Measurements from ENCODE around the gene FCER1A. TPM values are rescaled to one million over a fixed set of nuclear protein-coding genes. Genes with fewer than 3 reads are reported as not detected.

The FCER1A gene
- total and polyA plus RNA-seq, 10 donors, result 0.43 to 1.7 (median 1.4) TPM; not detected in 6

DNA sequence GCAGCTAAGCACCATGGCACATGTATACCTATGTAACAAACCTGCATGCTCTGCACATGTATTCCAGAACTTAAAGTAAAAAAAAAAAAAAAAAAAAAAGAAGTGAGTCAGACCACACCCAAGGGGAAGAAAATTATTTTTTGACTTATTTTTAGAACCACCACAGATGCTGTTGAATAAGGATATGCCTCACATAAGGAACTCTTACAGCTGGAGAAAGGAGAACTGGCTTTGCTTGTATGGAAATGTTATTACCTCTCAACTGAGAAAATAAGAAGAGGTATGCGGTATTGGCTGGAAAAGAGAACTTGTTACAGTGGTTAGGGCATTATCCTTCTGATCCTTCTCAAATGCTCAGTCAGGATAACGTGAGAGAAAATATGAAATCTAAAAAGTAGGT, 27.5 kb upstream of the FCER1A start:
- no peaks in the 10 kb centered on the region for H3K36me3 ChIP-seq
- intact Hi-C loops (cut with DNase I; ENCODE audit: low total_unique reads), result no loop called here
- H3K27me3 ChIP-seq (replicated peaks in 1 of 7), result peaks cover 0 to 17% (median 0%) of the 10 kb centered on the region in 7 donors
- no peak overlapping the region for H3K27ac ChIP-seq
- H3K4me1 ChIP-seq, result no peaks in the 10 kb centered on the region
- H3K4me3 ChIP-seq, result no peak overlapping the region
- no peaks in the 10 kb centered on the region for H3K9me3 ChIP-seq
- WGBS, 5 donors, result 72 to 85% (median 78%) methylated on average over 2 of the region's 2 CpGs
- no peak for DNase-seq
- no peak for TF ChIP-seq POLR2AphosphoS5 (IDR thresholded peaks at IDR 0.05)
- TF ChIP-seq POLR2A (IDR thresholded peaks at IDR 0.05), result no peak
- TF ChIP-seq, protein P1, sequence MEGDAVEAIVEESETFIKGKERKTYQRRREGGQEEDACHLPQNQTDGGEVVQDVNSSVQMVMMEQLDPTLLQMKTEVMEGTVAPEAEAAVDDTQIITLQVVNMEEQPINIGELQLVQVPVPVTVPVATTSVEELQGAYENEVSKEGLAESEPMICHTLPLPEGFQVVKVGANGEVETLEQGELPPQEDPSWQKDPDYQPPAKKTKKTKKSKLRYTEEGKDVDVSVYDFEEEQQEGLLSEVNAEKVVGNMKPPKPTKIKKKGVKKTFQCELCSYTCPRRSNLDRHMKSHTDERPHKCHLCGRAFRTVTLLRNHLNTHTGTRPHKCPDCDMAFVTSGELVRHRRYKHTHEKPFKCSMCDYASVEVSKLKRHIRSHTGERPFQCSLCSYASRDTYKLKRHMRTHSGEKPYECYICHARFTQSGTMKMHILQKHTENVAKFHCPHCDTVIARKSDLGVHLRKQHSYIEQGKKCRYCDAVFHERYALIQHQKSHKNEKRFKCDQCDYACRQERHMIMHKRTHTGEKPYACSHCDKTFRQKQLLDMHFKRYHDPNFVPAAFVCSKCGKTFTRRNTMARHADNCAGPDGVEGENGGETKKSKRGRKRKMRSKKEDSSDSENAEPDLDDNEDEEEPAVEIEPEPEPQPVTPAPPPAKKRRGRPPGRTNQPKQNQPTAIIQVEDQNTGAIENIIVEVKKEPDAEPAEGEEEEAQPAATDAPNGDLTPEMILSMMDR (IDR thresholded peaks at IDR 0.05 in 8 of 11, conservative IDR thresholded peaks at IDR 0.05 in 3 of 11), result no peak

DNA sequence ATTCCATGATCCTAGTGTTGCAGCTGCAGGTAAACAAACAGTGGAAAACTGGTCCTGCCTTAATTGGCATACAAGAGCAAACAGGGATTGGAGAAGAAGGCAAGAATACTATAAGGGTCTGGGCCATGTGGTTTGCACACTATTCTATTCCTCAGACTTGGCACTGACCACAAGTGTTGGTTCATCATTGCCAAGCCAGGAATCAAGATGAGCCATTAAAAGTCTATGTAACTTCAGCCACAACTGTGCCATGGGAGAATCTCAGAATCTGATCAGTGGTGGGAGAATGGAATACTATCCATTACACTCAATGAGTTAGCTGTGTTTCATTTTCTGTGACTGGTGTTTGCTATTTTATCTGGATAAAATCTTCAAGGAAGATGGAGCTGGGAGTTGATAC, 26.2 kb upstream of the FCER1A start:
- H3K27me3 ChIP-seq (replicated peaks in 1 of 7), result peaks cover 0 to 15% (median 0%) of the 10 kb centered on the region in 7 donors
- intact Hi-C loops (cut with DNase I; ENCODE audit: low total_unique reads), result no loop called here
- TF ChIP-seq, protein P1 (IDR thresholded peaks at IDR 0.05 in 8 of 11, conservative IDR thresholded peaks at IDR 0.05 in 3 of 11), result no peak
- TF ChIP-seq POLR2AphosphoS5 (IDR thresholded peaks at IDR 0.05), result no peak
- TF ChIP-seq POLR2A (IDR thresholded peaks at IDR 0.05), result no peak
- H3K9me3 ChIP-seq, result no peaks in the 10 kb centered on the region
- no peak for DNase-seq
- no peak overlapping the region for H3K27ac ChIP-seq
- no peaks in the 10 kb centered on the region for H3K36me3 ChIP-seq
- no peak overlapping the region for H3K4me3 ChIP-seq
- no peaks in the 10 kb centered on the region for H3K4me1 ChIP-seq

DNA sequence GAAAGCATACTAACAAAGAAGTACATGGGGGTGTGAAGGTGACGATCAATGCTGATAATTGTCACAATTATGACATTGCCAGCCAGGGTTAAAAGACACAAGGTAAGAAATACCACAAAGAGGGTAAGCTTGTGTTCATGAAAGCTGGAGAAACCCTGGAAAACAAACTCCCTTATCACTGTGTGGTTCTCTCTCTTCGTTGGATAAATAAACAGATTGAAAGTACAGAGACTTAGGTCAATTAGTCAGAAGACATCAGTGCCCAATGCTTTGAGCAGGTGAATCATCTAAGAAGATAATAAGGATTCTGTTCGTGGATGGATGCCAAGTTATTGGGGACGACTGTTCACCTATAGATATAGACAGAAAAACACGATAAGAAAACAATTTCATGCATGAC, 22.4 kb upstream of the FCER1A start:
- 64 to 86% (median 77%) methylated on average over 5 of the region's 5 CpGs for WGBS, 5 donors
- Histone ChIP-seq H3K27ac (no peak overlapping the region), H3K4me1 (peaks cover 0 to 14% (median 3%) of the 10 kb centered on the region in 6 donors), H3K9me3 (no peaks in the 10 kb centered on the region), H3K36me3 (no peaks in the 10 kb centered on the region), H3K27me3 (replicated peaks in 1 of 7) (peaks cover 0 to 15% (median 0%) of the 10 kb centered on the region in 7 donors), H3K4me3 (no peak overlapping the region)
- TF ChIP-seq, protein P1 (IDR thresholded peaks at IDR 0.05 in 8 of 11, conservative IDR thresholded peaks at IDR 0.05 in 3 of 11), result no peak
- TF ChIP-seq POLR2AphosphoS5 (IDR thresholded peaks at IDR 0.05) (no peak), POLR2A (IDR thresholded peaks at IDR 0.05) (no peak)
- intact Hi-C loops (cut with DNase I; ENCODE audit: low total_unique reads), result no loop called here
- DNase-seq, result no peak

DNA sequence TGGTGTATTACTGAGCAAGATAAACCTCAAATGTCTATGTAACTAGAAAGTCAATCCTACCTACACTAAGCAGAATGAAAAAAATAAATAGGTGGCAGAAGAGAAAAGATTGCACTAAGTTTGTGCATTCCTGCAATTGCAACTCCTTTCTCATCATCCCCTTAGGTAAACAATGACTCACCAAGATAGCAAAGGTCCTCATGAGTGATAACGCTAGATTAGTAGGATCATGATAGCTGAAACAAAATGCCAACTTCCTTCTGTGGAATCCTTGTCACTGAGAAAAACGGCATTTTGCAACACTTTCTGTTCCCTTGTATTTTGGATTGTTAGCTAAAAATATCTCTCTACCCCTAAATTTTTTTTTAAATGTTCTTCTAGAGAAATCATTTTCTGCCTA, 20.0 kb upstream of the FCER1A start:
- peaks cover 0 to 14% (median 3%) of the 10 kb centered on the region in 6 donors for H3K4me1 ChIP-seq
- no peak for DNase-seq
- WGBS, 5 donors, result 14 to 50% (median 27%) methylated on average over 2 of the region's 2 CpGs
- intact Hi-C loops (cut with DNase I; ENCODE audit: low total_unique reads), result no loop called here
- H3K4me3 ChIP-seq, result no peak overlapping the region
- H3K36me3 ChIP-seq, result no peaks in the 10 kb centered on the region
- no peak overlapping the region for H3K27ac ChIP-seq
- H3K27me3 ChIP-seq (replicated peaks in 1 of 7), result peaks cover 0 to 9% (median 0%) of the 10 kb centered on the region in 7 donors
- H3K9me3 ChIP-seq, result no peaks in the 10 kb centered on the region
- no peak for TF ChIP-seq POLR2A (IDR thresholded peaks at IDR 0.05)
- TF ChIP-seq, protein P1 (IDR thresholded peaks at IDR 0.05 in 8 of 11, conservative IDR thresholded peaks at IDR 0.05 in 3 of 11), result no peak

All from spleen (tissue), 11 donors.